Tibial nerve (tissue), 4 donors: ENCODE results near the gene KMT5C.

Source experiments
- CTCF ChIP-seq, 5 experiments: fragments of 200-600 bp in 3 of 5; fragments of 450-650 bp in 2 of 5; sonication (generic) in 3 of 5; IDR thresholded peaks; one replicate each; pipeline ENCODE4 v1.5.1; 2016 to 2019; ENCODE audit warnings: antibody characterized with exemption in 5 of 5, mild to moderate bottlenecking in 3 of 5, moderate library complexity in 2 of 5
- EP300 ChIP-seq, 2 donors: sonication (generic); formaldehyde crosslinking; IDR thresholded peaks; one replicate each; pipeline ENCODE4 v1.6.1; 2017; ENCODE audit warnings: antibody characterized with exemption in 2 of 2, mild to moderate bottlenecking in 1 of 2
- POLR2A ChIP-seq, 2 donors: fragments of 450-650 bp; IDR thresholded peaks; one replicate each; pipeline ENCODE4 v1.6.1; 2017; ENCODE audit warnings: antibody characterized with exemption in 2 of 2, mild to moderate bottlenecking in 2 of 2, moderate library complexity in 2 of 2

GRCh38 chr19:55304980-55305379 is 34.7 kb upstream of the KMT5C start:
- TF ChIP-seq CTCF (IDR thresholded peaks at IDR 0.05) = no peak
- no peak for TF ChIP-seq POLR2A (IDR thresholded peaks at IDR 0.05)
- no peak for TF ChIP-seq EP300 (IDR thresholded peaks at IDR 0.05)
